GM21515 (cell line): ENCODE measurements around the gene ARHGAP15.

ENCODE experiments used
- ATAC-seq: cut with Tn5 transposase; IDR thresholded peaks from one replicate; pipeline ENCODE4 v1.9.1; 2021; ENCODE audit not compliant: unreplicated experiment

The ARHGAP15 gene

GRCh38 chr2:143259368-143259958 lies 130.2 kb downstream of the ARHGAP15 start:
- ATAC-seq = peak; percentile 50

GRCh38 chr2:143261986-143262385 lies 132.8 kb downstream of the ARHGAP15 start:
- ATAC-seq = peak; percentile 79

GRCh38 chr2:143262389-143262788 lies 133.2 kb downstream of the ARHGAP15 start:
- no peak for ATAC-seq

- no peak for ATAC-seq
Measured at GRCh38 chr2:143263066-143263625, 133.9 kb downstream of the ARHGAP15 start.

- ATAC-seq = no peak
Measured at GRCh38 chr2:143264851-143265250, 135.6 kb downstream of the ARHGAP15 start.

- ATAC-seq = no peak
Measured at GRCh38 chr2:143279672-143280071, 150.5 kb downstream of the ARHGAP15 start.

- ATAC-seq = no peak
Measured at GRCh38 chr2:143280097-143280757, 151.0 kb downstream of the ARHGAP15 start.

GRCh38 chr2:143282684-143283083 lies 153.5 kb downstream of the ARHGAP15 start:
- no peak for ATAC-seq

GRCh38 chr2:143284087-143284675 lies 155.0 kb downstream of the ARHGAP15 start:
- ATAC-seq = peak; percentile 57

GRCh38 chr2:143289025-143289424 lies 159.8 kb downstream of the ARHGAP15 start:
- no peak for ATAC-seq

GRCh38 chr2:143290221-143290620 lies 161.0 kb downstream of the ARHGAP15 start:
- ATAC-seq = no peak

- no peak for ATAC-seq
Measured at GRCh38 chr2:143294068-143294467, 164.8 kb downstream of the ARHGAP15 start.

- ATAC-seq = no peak
Measured at GRCh38 chr2:143296089-143296488, 166.9 kb downstream of the ARHGAP15 start.

GRCh38 chr2:143297182-143297581 lies 168.0 kb downstream of the ARHGAP15 start:
- no peak for ATAC-seq

GRCh38 chr2:143300536-143300935 lies 171.3 kb downstream of the ARHGAP15 start:
- no peak for ATAC-seq

GRCh38 chr2:143311426-143311825 lies 182.2 kb downstream of the ARHGAP15 start:
- no peak for ATAC-seq

GRCh38 chr2:143312441-143312840 lies 183.2 kb downstream of the ARHGAP15 start:
- ATAC-seq = no peak

GRCh38 chr2:143313861-143314260 lies 184.6 kb downstream of the ARHGAP15 start:
- ATAC-seq = no peak

GRCh38 chr2:143321994-143322393 lies 192.8 kb downstream of the ARHGAP15 start:
- no peak for ATAC-seq

- ATAC-seq = no peak
Measured at GRCh38 chr2:143329288-143329687, 200.1 kb downstream of the ARHGAP15 start.

GRCh38 chr2:143333168-143333791 lies 204.1 kb downstream of the ARHGAP15 start:
- ATAC-seq = no peak

- no peak for ATAC-seq
Measured at GRCh38 chr2:143333847-143334246, 204.6 kb downstream of the ARHGAP15 start.
